ENCODE data around the gene SLC30A10. TPM values are rescaled to one million over a fixed set of nuclear protein-coding genes. Genes with fewer than 3 reads are reported as not detected.

SLC30A10 gene
- total RNA-seq, 1 experiment from 2014 or later, result 0.09 TPM

DNA sequence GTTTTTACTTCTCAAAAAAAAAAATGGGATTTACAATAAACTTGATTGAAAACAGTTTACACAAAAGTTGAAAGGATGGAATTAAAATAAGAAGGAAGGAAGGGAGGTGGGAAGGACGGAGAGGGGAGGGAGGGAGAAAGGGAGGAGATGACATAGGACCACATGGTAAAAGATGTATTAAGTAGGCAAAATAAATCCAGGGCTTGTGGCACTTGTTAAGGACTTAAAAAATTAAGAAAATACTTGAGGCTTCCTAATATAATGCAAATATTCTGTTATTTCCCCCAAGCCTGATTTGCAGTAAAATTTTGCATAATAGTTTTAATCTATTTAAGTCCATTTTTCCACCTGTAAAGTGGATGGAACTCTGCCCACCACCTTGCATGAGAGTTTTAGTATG is 27.5 kb downstream of the SLC30A10 start:
- H3K36me3 Mint-ChIP-seq (ENCODE audit: insufficient read depth in 1 of 3, low read depth in 3 of 3), result no peaks in the 10 kb centered on the region
- Histone ChIP-seq H3K79me1 (ENCODE audit: insufficient read depth, low read depth, low read length, poor library complexity, severe bottlenecking) (no peaks in the 10 kb centered on the region), H2BK120ac (ENCODE audit: low read depth, low read length, poor library complexity, severe bottlenecking) (no peak overlapping the region), H3K14ac (ENCODE audit: insufficient read depth, low read length) (no peak overlapping the region), H3K27ac (ENCODE audit: insufficient read length, low read depth, low read length) (no peak overlapping the region), H3K4me1 (ENCODE audit: insufficient read depth, low read length) (0 out of 2 replicates have a peak, but pooled peaks cover 5% of the 10 kb centered on the region), H4K91ac (ENCODE audit: insufficient read length, low read depth, low read length) (no peak overlapping the region), H3K4ac (ENCODE audit: low read depth, low read length) (no peak overlapping the region), H3K9ac (ENCODE audit: extremely low read depth, insufficient read length, low read length) (no peak overlapping the region), H3K4me2 (ENCODE audit: insufficient read depth, insufficient read length, low read length) (no peak overlapping the region), H2BK15ac (ENCODE audit: low read depth, low read length) (no peak overlapping the region), H3K9me3 (ENCODE audit: control insufficient read depth, low read depth, low read length) (no peaks in the 10 kb centered on the region), H2BK20ac (ENCODE audit: low read depth, low read length, poor library complexity, severe bottlenecking) (no peak overlapping the region), H4K20me1 (ENCODE audit: control insufficient read depth, insufficient read depth, insufficient read length) (no peaks in the 10 kb centered on the region), H3K79me2 (ENCODE audit: insufficient read depth, low read length) (no peaks in the 10 kb centered on the region), H3K27me3 (ENCODE audit: insufficient read depth, low read length) (no peaks in the 10 kb centered on the region), H2BK12ac (ENCODE audit: insufficient read length, low read depth, low read length) (no peak overlapping the region), H3K23ac (ENCODE audit: insufficient read length, low read depth, low read length) (no peak overlapping the region), H3T11ph (ENCODE audit: low read length) (no peak overlapping the region), H3K18ac (ENCODE audit: insufficient read length, low read depth, low read length) (no peak overlapping the region), H3K23me2 (ENCODE audit: insufficient read length, low read depth, low read length, poor library complexity, severe bottlenecking) (no peaks in the 10 kb centered on the region), H3K56ac (ENCODE audit: insufficient read length, low read depth, low read length) (no peak overlapping the region), H2AFZ (ENCODE audit: low read length) (no peak overlapping the region), H2AK5ac (ENCODE audit: insufficient read length, low read length) (no peak overlapping the region), H4K8ac (replicated peaks; ENCODE audit: insufficient read length, low read depth, low read length) (no peak overlapping the region), H4K5ac (ENCODE audit: insufficient read length, low read depth, low read length) (no peak overlapping the region), H2BK5ac (ENCODE audit: insufficient read length, low read length) (no peak overlapping the region)
- TF ChIP-seq, protein P1, sequence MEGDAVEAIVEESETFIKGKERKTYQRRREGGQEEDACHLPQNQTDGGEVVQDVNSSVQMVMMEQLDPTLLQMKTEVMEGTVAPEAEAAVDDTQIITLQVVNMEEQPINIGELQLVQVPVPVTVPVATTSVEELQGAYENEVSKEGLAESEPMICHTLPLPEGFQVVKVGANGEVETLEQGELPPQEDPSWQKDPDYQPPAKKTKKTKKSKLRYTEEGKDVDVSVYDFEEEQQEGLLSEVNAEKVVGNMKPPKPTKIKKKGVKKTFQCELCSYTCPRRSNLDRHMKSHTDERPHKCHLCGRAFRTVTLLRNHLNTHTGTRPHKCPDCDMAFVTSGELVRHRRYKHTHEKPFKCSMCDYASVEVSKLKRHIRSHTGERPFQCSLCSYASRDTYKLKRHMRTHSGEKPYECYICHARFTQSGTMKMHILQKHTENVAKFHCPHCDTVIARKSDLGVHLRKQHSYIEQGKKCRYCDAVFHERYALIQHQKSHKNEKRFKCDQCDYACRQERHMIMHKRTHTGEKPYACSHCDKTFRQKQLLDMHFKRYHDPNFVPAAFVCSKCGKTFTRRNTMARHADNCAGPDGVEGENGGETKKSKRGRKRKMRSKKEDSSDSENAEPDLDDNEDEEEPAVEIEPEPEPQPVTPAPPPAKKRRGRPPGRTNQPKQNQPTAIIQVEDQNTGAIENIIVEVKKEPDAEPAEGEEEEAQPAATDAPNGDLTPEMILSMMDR (conservative IDR thresholded peaks at IDR 0.05), result no peak
- no peak overlapping the region for H3K4me3 Mint-ChIP-seq
- no peaks in the 10 kb centered on the region for H3K9me3 Mint-ChIP-seq
- H3K4me1 Mint-ChIP-seq, result peaks cover 19 to 34% of the 10 kb centered on the region in 2 experiments
- no peak for DNase-seq
- H3K27me3 Mint-ChIP-seq (ENCODE audit: low read depth), result no peaks in the 10 kb centered on the region; the same call in 1 of the 2 replicates
- H3K27ac Mint-ChIP-seq, result peak overlapping the region in 1 of 3 experiments; percentile 58; a peak in 1 of 7 replicates
- no CpG with 5 or more reads among the region's 1 CpG for WGBS (ENCODE audit: extremely low coverage, insufficient read length, low lambda C conversion rate)
